HG03575 (cell line): ENCODE results near the gene EDEM1.
A peak's percentile ranks its signal among the peaks of the same experiment; 100 is the strongest.
"Not testable (repeated sequence)": the region's sequence is repeated elsewhere in the genome, so short reads cannot be mapped to it uniquely, and the experiment has no call there.

Source experiments
- ATAC-seq: cut with Tn5 transposase; IDR thresholded peaks from one replicate; pipeline ENCODE4 v1.9.1; 2021; ENCODE audit not compliant: unreplicated experiment, insufficient number of reproducible peaks, low FRiP score; ENCODE audit errors: extremely low read depth

Gene EDEM1

GRCh38 chr3:5187156-5187919 lies at the start of gene EDEM1:
EDEM1 (plus strand) TSS chr3:5187707; CDS start chr3:5187806, 99 bp downstream.
- ATAC-seq: peak; percentile 38

GRCh38 chr3:5138214-5138981 lies 49.1 kb upstream of the EDEM1 start:
- no peak for ATAC-seq

GRCh38 chr3:5140230-5140621 lies 47.3 kb upstream of the EDEM1 start:
- ATAC-seq: peak; percentile 43

DNA sequence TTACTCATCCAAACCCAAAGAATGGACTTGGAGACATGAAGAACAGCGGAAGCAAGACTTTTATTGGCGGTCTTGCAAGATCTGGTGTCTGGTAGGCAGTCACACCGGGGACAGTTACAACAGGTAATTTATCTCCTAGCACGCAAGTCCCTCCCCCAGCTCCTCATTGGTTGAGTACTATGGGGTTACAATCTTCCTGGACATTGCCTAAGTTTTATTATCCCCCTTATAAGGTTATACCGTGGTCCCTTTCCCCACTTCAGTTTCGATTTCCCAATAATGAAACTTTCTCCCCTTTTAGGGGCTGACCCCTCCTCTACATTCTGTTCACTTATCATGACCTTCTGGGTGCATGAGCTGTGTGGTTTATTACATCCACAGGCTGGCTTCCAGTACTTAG lies 46.7 kb upstream of the EDEM1 start:
- ATAC-seq: no peak

GRCh38 chr3:5141760-5142159 lies 45.7 kb upstream of the EDEM1 start:
- ATAC-seq: no peak

DNA sequence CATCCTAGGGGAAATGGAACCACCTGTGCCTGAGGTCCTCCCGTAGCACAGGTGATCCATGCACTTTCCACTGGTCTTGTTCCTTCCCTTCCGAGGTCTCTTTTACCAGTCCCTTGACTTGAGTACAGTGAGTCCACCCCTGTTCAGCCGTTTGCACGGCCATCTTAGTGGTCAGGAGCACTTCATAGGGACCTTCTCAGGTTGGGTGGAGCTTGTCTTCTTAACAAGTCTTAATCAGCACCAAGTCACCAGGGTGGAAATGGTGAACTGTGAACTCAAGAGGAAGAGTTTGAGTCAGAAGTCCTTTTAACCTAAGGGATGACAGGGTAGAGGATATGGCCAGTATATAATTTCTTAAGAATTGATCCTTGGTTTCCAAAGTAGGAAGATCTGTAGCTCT lies 44.0 kb upstream of the EDEM1 start:
- ATAC-seq: no peak

DNA sequence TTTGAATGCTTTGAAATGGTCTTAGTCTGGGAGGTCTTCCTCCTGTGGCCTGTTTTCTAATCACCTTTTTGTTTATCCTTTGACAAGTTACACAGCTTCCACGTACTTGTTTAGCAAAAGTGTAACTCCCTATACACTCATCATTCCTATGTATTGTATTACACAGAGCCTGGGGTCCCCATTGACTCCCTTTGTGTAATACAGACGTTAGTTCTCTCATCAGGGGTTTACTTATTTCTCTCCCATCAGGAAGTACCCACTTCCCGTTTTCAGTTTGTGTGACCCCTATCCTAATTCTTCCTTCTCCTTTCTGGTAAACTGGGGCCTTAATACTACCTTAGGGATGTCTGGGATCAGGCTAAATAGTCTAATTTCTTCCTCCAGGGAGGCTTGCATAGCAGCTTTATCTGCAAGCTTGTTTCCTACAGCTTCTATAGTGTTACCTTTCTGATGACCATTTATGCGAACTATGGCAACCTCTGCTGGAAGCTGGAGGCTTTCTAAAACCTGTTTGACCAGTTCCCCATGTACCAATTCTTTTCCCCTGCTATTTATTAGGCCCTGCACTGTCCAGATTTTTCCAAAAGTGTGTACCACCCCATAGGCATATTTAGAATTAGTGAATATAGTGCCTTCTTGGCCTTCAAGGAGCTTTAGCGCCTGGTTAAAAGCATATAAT lies 43.1 kb upstream of the EDEM1 start:
- ATAC-seq: no peak

DNA sequence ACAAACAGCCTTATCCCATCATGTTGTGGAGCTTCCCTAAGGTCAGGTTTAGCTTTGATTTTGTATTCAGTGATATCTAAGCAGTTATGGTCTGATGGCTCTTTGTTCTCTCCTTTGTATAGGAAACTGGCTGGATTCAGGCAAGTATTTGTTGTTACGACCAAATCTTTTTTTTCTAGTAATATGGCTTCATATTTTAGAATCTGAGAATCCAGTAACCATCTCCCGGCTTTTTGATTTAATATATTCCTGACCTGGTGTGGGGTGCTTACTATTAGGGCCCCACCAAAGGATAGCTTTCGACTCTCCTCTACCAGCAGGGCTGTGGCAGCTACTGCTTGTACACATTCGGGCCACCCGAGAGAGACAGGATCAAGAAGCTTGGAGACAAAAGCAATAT lies 42.4 kb upstream of the EDEM1 start:
- no peak for ATAC-seq

DNA sequence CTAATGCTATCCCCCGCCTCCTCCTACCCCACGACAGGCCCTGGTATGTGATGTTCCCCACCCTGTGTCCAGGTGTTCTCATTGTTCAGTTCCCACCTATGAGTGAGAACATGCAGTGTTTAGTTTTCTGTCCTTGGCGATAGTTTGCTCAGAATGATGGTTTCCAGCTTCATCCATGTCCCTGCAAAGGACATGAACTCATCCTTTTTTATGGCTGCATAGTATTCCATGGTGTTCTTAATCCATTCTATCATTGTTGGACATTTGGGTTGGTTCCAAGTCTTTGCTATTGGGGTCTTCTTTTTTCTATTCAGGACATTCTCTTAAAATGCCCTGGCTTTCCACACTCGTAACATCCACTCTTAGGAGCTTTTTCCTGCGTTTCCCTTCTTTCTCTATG lies 40.4 kb upstream of the EDEM1 start:
- not testable (repeated sequence) for ATAC-seq

- ATAC-seq: no peak
Measured at GRCh38 chr3:5149306-5149880, 38.1 kb upstream of the EDEM1 start.

DNA sequence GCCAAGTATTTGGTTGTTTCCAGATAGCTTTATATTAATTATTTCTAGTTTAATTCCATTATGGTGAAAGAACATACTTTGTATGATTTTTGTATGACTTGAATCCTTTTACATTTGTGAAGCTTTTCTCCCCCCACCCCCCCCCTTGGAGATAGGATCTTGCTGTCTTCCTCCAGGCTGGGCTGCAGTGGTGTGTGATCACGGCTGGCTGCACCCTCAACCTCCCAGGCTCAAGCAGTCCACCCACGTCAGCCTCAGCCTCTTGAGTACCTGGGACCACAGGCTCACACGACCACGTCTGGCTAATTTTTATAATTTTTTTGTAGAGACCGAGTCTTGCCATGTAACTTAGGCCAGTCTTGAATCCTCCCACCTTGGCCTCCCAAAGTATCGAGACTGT lies 35.9 kb upstream of the EDEM1 start:
- ATAC-seq: no peak

DNA sequence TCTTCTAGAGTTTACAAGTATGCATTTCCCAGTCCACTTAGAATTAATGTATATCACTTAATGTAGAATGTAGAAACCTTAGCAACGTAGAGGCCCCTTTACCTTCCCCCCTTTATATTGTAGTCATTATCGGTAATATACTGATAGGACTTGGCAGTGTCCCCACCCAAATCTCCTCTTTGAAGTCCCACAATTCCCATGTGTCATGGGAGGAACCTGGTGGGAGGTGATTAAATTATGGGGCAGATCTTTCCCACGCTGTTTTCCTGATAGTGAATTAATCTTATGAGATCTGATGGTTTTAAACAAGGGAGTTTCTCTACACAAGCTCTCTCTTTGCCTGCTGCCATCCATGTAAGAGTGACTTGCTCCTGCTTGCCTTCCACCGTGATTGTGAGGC lies 34.4 kb upstream of the EDEM1 start:
- no peak for ATAC-seq

DNA sequence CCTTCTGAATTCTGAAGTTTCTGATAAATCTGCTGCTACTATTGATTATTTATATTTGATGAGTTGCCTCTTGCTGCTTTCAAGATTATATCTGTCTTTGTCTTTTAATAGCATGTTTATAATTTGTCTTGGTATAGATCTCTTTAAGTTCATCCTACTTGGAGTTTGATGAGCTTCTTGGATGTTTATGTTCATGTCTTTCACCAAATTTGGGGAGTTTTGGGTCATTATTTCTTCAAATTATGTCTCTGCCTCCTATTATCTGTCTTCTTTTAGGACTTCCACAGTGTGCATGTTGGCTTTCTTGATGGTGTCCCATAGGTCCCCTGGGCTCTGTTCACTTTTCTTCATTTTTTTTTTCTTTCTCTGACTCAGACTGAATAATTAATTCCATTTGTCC lies 32.3 kb upstream of the EDEM1 start:
- no peak for ATAC-seq

DNA sequence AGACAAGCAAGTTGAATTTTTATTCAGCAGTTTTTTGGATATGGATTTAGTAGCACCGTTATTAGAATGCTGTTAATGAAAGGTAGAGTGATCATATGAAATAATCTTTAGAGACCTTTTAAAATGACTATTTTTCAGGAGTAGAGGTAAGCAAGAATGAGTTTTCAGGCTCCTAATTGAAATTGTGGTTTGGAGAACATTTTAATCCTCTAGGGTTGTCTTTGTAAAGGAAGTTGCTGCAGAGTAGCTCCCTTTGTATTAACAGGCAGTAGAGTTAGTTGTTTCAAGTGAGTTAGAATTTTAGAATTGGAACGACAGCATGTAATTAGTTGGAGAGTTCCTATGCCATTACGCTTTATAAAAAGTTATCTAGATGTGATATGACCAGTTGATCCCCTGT lies 27.2 kb upstream of the EDEM1 start:
- no peak for ATAC-seq

DNA sequence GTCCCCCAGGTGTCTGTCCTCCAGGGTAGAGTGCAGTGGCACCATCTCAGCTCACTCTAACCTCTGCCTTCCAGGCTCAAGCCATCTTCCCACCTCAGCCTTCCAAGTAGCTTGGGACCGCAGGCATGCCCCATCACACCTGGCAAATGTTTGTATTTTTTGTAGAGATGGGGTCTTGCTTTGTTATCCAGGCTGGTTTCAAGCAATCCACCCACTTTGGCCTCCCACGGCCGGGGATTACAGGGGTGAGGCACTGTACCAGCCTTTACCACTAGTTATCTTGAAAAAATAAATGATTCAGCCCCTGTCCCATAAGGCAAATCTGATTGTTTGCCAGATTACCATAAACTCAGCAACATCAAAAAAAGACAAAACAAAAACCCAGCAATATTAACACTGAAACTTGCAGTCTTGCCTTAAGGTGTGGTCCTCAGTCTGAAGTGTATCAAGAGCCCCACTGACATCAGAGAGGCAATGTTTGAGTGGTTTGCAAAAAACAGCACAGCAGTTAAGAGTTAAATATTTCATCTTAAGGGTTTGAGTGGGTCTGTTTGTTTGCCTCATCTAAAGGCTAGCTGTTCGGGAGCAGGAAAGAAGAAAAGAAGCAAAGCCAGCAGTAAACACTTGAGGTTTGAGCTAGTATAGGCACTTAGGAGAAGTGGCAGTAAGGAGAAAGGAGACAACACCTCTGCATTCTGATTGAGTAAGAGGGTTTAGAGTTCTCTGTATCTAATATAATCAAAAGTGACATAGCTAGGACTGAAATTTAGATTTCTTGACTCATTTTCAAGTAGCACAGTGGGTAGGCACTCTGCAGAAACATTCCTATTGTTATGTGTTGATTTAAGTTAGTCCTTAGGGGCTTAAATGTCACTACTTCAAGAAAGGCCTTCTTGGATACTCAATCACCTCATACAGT lies 26.3 kb upstream of the EDEM1 start:
- ATAC-seq: no peak

- no peak for ATAC-seq
Measured at GRCh38 chr3:5162102-5162501, 25.4 kb upstream of the EDEM1 start.

- no peak for ATAC-seq
Measured at GRCh38 chr3:5165698-5166097, 21.8 kb upstream of the EDEM1 start.

DNA sequence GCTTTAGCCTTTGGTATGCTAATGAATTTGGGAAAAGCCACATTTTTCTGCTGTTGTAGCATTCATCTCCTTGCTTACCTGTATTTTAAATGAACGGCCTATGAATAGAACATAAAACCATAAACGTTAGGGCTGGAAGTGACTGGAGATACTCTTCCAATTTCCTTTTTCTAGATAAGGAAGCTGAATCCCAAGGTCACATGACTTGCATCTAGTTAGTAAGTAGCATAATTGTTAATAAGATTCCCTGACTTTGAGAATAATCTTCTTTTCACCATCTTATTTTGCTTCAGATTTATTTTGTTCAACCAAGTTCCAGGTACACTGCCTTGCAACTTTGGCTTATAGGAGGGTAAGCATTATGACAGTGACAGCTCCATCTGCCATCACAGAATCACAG lies 20.7 kb upstream of the EDEM1 start:
- no peak for ATAC-seq

- no peak for ATAC-seq
Measured at GRCh38 chr3:5168110-5168509, 19.4 kb upstream of the EDEM1 start.
